GM10248 (cell line): ENCODE measurements around the gene RASSF1.

ENCODE experiments used
- CTCF ChIA-PET: fragments of 300-600 bp; sonication (Branson Sonifier 250); formaldehyde crosslinking; extraction: SDS; loops from one replicate; lab custom pipeline; 2021; ENCODE audit warnings: antibody characterized with exemption; lab: Yijun Ruan, JAX
- POLR2A ChIA-PET: fragments of 350-650 bp; sonication (Branson Sonifier 250); formaldehyde crosslinking; extraction: SDS; loops from one replicate; lab custom pipeline; 2020; ENCODE audit warnings: antibody characterized with exemption; lab: Yijun Ruan, JAX
- DNase-seq: peaks from one replicate; pipeline ENCODE4 v3.0.0; 2012; ENCODE audit errors: extremely low spot score
- TF ChIP-seq, protein P1 (sequence below): IDR thresholded peaks from 2 replicates; pipeline ENCODE4 v1.5.1; 2012; ENCODE audit warnings: mild to moderate bottlenecking, low read depth; ENCODE audit errors: extremely low read depth, missing control alignments, control extremely low read depth

Gene RASSF1

DNA sequence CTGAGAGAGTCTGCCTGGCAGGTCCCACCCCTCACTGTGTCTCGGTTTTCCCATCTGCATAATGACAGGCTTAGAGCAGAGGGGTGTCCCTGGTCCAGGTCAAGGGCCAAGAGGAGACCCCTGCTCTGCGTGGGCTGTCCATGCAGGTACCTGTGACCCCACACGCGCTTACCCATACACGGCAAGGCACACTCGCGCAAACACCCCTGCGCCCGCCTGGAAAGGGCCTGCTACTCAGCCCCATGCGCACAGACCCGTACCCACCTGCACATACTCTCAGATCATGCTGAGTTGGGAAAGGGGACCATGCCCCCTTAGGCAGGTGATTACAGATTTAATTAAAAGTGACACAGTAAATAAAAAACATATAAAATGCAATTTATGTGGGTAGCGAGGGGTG, 42.1 kb upstream of the RASSF1 start:
- CTCF ChIA-PET = no interaction called here
- POLR2A ChIA-PET = no interaction called here

DNA sequence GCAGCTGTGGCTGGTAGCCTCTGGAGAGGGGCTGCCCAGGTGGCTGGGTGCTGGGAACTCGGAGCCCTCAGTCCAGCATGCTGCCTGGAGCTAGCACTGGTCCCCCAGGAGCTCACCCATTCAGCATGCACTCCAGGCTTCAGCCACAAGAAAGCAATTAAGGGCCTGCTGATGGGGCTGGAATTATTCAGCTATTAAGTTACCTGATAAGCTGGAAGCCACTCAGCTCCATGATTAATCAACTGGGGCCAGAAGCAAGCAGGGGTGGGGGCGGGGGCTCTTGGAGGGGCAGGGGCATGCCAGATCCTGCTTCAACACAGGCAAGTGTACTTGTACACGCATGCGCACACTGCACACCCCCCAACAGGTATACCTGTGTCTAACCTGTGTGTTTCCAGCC, 40.7 kb upstream of the RASSF1 start:
- POLR2A ChIA-PET = no interaction called here
- TF ChIP-seq, protein P1, sequence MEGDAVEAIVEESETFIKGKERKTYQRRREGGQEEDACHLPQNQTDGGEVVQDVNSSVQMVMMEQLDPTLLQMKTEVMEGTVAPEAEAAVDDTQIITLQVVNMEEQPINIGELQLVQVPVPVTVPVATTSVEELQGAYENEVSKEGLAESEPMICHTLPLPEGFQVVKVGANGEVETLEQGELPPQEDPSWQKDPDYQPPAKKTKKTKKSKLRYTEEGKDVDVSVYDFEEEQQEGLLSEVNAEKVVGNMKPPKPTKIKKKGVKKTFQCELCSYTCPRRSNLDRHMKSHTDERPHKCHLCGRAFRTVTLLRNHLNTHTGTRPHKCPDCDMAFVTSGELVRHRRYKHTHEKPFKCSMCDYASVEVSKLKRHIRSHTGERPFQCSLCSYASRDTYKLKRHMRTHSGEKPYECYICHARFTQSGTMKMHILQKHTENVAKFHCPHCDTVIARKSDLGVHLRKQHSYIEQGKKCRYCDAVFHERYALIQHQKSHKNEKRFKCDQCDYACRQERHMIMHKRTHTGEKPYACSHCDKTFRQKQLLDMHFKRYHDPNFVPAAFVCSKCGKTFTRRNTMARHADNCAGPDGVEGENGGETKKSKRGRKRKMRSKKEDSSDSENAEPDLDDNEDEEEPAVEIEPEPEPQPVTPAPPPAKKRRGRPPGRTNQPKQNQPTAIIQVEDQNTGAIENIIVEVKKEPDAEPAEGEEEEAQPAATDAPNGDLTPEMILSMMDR = no peak
- CTCF ChIA-PET = no interaction called here
- no peak for DNase-seq

More for the DNA sequence above, 42.1 kb upstream of the RASSF1 start:
- no peak for DNase-seq
- TF ChIP-seq, protein P1 = no peak

DNA sequence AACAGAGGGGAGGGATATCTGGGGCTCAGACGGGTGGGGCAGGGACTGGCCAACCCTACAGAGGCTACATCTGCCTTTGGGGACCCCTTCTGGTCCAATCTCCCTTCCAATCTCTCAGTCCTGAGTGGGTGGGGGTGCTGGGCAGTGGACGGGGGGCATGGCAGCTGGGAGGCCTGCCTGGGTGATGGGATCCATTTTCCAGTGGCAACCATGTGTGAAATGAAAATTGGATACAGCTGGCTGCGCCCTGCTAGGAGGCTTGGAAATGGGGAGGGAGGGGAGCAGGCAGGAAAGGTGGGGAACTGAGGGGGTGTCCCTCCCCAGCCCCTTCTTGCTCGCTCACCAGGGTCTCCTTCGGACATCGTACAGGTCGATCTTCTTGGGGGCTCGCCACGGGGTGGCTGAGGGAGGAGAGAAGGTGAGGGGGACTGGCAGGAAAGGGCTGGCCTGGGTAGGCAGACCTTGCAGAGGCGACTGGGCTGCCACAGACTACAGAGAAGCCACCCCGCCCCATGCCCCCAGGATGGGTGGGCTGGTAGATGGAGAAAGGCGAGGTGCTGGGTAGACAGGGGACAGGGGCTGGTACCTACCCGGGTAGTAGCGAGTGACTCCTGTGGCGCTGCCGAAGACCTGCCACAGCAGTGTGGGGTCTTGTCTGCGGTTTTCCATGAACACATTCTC, 39.9 kb upstream of the RASSF1 start:
- POLR2A ChIA-PET = interaction anchor here (0.6 kb wide), 1 partner anchor 69 kb away, joined by 3 read pairs; no protein-coding TSS in a partner anchor
- TF ChIP-seq, protein P1 = no peak
- CTCF ChIA-PET = no interaction called here
- DNase-seq = no peak

DNA sequence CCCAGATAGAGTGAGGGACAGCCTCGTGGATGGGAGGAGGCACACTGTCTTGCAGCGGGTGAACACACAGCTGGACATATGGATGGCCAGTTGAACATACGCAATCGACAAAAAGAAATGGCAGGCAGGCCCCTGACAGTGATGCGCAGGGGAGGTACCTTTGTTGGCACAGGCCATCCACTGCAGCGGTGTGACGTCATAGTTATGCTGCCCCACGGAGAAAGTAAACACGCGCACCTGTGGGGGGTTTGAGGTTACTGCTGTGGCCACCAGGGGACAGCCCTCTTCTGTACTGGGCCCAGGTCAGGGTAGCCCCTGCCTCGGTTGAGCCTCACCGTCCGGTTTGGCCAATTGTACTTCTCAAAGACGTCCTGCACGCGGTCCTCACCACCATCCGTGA, 38.1 kb upstream of the RASSF1 start:
- DNase-seq = no peak
- POLR2A ChIA-PET = no interaction called here
- CTCF ChIA-PET = no interaction called here
- TF ChIP-seq, protein P1 = no peak

DNA sequence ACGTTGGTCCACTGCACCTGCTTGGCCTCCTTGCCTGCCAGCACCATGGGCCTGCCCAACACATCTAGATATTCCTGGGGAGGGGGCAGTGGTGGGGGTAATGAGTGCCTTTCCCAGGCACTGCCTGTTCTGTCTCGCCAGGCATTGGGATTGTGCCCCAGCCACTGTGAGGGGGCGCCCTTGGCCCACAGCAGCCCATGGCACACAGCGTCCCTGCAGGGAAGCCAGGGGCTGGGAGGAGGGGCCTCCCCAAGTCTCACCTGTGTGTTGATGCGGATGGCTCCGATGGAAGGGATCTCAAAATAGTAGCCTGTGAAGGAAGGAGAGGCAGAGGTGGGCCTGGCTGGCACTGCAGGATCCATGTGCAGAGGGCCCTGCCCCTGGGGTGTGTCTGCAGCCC, 37.4 kb upstream of the RASSF1 start:
- ChIA-PET POLR2A (no interaction called here), CTCF (no interaction called here)
- DNase-seq = no peak
- TF ChIP-seq, protein P1 = no peak

DNA sequence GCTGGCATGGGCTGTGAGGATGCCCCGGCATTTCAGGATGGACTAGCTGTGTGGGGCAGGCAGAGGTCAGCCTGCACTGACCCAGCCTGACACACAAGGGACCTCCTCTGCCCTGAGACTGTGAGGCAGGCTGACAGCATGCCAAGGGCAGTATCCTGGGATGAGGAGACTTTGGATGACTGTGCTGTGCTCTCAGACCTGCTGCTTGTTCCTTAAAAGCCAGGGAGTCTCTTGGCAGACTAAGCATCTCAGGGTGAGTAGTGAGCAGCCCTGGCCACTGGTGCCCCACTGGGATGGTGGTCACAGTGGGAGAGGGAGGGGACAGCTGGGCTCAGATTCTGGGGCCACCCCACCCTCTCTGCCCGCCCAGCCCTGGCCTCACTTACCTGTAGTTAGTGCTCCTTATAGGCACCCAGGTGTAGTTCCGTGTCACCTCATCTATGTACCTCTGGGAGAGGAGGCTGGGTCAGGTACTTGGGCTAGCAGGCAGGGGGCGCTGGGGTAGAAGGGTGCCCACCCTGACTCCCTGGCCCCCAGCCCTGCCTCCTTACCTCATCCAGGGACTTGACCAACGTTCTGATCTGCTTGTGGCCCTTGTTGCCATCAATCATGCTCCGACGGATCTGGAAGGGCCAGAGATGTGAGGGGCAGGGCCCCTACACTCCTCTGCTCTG, 34.8 kb upstream of the RASSF1 start:
- DNase-seq = no peak
- ChIA-PET POLR2A (no interaction called here), CTCF (no interaction called here)
- TF ChIP-seq, protein P1 = no peak
